SIG-M5 treated with dmso at 0.1 percent for 504 hours (cell line): ENCODE measurements around the gene PIGS.
"Not testable (repeated sequence)": the region's sequence is repeated elsewhere in the genome, so short reads cannot be mapped to it uniquely, and the experiment has no call there.

Source experiments
- DNase-seq: peaks from one replicate; lab custom pipeline; 2025; ENCODE audit not compliant: unreplicated experiment; lab: John Stamatoyannopoulos, UW

The PIGS gene

DNA sequence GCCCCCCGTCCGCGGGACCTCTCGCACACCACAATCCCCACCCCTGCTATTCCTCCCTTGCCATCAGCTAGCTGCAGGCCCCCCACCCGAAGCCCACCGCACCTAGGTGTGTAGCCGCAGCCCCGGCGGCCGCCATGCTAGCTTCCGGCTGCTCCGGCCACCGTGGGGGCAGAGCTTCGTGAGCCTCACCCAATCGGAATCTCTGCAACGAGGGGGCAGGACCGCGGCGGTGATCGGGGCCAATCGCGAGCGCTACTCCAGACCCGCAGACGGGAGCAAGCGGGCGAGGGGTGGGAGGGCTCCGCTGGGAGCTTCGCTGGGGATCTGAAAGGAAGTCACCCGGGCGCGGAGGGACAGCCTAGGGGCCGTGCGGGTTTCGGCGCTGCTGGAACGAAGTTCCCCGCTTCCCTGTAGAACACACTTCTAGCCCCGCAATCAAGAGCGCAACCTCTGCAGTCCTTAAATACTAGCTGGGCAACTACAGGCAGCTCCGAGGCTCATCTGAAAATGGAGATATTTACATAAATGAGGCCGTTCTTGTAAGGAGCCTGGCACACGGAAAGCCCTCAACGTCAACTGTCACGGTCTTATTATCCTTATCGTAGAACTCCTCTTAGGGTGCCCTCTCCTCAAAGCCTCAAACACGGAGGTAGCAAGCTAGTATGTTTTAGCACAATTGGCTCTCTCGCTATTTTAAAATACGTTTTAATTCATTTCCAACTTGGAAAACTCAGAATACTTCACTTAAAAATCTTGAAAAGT lies at the start of gene PIGS:
TSS of gene PIGS (minus strand) at position 164 of the 762 bp plus-strand sequence. CDS start at position 136, 28 bp downstream.
- DNase-seq = peak; percentile 96

DNA sequence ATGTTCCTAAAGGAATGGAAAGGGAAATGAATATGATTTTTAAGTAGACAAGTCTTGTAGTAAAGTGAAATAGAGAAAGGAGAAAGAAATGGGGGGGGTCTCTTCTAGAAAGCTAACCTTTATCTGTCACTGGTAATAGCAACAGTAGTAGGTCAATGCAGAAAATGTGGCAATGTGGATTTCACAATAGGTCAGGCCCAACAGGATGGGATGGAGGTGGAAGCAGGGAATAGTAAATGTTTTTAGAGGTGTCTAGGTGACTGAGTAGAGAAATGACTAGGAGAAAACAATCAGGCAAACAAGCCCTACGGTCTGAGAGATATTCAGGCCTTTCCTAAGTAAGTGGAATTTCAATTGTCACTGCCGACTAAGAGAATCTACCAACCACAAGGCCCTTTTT lies 48.7 kb upstream of the PIGS start:
- DNase-seq = no peak

DNA sequence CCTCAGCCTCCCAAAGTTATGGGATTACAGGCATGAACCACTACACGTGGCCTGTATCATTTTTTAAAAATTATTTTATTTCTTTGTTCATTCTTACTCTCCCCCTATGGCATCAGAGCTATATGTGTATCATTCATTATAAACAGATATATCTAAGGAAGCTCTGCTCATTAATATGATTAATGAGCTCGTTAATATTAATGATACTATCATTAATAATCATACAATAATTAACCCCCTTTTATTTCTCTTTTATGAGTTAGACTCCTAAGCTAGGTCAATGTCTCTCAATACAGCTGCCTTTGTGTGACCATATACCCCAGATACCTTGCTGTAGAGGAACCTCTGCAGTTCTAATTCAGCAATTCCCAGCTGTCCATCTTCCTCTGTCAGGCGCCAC lies 47.1 kb upstream of the PIGS start:
- no peak for DNase-seq

DNA sequence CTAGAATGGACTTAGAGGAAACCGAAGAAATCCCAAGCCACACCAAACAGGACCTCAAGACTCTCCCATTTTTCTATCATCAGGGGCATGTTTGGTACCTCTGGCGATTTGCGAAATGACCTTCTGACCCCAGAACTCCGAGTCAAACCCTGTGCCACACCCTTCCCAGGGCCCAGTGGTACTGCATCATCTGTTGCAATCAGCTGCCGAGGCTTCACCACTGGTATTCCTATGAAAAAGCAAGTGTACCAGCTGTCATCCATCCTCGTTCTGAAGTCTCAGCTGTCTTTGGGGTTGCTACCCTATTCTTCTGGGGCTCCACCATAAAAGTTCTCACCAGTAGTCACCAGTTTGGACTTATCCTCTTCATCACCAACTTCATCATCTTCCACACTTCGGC lies 45.0 kb upstream of the PIGS start:
- DNase-seq = no peak

DNA sequence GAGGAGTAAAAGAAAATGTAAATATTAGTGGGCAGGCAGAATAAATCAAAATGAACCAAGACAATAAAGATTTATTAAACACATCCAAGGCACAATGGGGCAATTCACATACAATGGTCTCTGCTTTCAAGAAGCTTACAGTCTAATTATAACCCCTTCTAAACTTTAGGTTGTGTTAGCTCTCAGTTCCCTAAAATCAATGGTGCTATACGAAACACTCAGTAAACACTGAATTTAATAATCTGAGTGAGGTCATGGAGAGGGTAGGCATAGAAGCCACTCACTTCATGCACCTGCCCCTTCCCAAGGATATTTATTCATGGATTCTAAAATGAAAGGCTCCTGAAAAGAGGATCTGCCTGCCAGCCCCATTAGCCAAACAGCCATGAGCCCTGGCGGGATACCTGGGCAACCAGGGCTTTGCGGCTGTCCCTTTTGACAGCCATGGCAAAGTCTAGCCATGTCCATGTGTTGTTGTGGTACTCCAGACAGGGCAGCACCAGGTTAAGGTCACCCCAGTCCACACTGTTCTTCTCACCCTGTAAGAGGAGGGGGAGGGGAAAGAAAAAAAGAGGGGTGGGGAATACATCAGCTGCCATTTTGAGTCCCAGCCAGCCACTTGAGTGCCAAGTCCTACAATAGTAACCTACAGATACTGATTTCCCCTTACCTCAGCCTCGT lies 44.1 kb upstream of the PIGS start:
- DNase-seq = peak; percentile 11

DNA sequence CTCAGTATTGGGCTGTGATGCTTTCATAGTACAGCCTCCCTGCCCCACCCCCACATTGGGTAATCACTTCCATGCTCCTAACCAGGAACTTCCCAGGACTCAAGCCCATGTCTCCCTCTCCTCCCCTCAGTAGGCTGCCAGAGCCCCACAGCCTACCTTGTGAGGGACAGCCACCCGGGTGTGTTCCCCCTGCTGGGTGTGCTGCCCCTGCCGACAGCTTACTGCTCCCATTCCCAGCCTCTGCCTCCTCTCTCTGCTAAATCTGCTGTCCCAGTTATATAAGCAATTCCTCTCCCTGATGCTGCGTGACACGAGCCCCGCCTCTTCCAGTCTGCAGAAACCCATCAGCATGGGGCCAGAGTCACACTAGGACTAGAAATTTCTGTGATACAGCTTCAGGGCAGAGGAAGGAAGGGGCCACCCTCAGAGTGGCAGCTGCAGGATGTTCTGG lies 42.6 kb upstream of the PIGS start, which contains the start of gene RSKR:
TSS of gene RSKR (minus strand) at position 255 of the 451 bp plus-strand sequence. CDS start at position 231, 24 bp downstream.
- no peak for DNase-seq

DNA sequence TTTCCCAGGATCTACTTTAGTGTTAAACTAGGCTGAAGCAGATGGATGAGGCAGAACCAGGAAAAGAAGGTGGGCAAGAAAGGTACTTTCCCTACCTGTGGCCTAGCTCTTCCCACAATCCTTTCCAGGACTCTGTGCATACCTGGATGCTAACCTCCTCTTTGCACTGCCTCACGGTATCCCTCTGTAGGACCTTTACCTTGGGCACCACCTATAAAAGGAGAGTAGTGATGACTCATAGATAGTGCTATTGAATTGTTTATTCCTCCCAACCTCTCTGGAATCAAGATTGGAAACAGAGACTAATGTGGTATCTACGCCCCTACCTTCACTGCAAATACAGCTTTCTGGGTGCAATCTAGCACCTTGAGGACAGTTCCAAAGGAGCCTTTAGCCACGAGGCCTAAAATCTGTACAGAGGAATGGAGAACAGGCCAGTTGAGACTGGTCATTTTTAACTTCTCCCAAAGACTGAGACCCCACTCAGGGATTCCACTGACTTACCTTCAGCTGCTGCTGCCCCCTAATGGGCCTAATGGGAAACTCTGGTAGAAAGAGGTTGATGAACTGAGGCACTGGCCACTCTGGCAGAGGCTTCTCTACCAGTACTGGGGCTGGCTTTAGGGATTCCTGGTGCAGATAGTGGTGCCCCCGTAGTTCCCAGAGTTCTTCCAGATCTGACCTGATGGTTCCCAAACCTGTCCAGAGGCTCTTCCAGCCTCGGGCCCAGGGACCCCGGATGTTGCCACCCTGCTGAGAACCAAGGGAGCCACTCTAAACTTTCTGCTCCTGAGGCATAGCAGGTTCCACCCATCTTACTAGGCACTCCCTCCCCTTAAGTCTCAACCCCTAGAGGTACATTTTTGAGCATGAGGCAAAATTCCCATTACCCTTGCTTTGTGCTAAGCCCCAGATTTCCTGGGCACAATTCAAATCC lies 41.9 kb upstream of the PIGS start:
- peak; percentile 46 for DNase-seq

DNA sequence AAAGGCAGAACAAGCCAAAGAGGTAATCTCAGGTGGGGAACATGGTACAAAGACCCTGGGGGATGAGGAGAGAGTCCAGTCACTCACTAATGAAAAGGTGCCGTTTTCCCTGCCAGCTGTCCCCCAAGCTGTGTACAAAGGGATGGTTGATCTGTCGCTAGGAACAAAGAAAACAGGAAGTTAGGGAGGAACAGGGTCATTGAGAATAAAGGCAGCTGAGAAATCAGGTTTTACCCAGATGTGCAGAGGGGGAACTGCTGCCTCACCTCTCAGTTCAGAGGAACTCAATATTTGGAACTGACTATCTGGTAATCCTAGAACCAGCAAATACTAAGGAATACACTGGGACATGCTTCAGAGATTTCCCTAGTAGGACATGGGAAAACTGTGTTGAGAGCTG lies 41.2 kb upstream of the PIGS start:
- DNase-seq = no peak

DNA sequence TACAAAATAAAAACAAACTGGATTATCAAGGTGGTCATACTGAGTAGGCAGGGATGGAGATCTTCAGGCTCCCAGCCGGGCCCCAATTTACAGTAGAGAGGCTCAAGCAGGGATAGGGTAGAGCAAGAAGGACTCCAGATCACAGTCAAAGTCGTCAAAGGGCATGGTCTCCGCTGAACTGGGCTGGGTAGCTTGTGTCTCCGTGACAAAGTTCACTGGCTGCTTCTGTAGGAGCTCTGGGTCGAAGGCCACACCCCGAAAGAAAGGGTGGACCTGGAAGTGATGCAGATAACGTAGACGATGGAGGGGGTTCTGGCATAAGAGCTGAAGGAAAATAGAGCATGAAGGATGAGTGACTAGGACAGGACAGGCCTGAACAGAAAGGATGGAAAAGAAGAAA lies 39.1 kb upstream of the PIGS start:
- no peak for DNase-seq

DNA sequence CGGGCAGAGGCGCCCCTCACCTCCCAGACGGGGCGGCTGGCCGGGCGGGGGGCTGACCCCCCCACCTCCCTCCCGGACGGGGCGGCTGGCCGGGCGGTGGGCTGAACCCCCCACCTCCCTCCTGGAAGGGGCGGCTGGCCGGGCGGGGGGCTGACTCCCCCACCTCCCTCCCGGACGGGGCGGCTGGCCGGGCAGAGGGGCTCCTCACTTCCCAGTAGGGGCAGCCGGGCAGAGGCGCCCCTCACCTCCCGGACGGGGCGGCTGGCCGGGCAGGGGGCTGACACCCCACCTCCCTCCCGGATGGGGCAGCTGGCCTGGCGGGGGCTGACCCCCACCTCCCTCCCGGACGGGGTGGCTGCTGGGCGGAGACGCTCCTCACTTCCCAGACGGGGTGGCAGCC lies 32.7 kb upstream of the PIGS start:
- DNase-seq = not testable (repeated sequence)

DNA sequence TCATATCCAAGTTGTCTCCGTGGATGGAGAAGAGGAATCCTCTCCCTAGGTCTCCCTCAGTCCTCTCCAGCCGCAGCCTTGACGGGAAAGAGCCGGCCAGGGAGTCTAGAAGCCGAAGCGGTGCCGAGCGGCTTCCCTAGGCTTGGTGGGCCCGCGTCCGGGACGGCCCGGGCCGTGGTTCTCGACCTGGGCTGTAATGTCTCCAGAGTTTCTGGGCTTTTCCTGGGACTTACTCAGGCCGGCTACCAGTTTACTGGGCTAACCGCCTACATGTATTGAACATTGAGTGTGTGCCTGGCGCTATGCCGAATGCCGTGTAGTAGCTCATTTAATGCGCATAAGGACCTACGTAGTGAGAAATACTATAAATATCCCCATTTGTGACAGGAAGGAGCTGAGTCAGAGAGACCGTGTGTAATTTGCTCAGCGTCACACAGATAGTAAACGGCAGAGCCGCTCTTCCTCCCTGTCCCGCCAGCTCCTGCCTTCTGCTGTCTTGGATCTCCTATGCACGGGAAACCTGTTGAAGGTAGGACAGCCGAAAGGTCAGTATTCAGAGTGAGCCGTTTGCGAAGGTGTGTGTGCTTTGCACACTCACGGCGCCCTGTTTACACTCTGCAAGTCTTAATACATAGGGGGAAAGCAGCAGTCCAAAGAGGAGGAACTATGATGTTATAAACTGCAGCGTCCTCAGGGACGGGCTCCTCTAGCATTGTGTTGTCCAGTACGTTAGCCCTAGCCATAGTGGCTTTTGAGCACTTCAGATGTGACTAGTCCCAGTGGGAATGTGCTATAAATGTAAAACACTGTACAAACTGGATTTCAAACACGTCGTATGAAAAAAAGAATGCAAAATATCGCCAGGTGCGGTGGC lies 28.2 kb upstream of the PIGS start:
- DNase-seq = peak; percentile 94

DNA sequence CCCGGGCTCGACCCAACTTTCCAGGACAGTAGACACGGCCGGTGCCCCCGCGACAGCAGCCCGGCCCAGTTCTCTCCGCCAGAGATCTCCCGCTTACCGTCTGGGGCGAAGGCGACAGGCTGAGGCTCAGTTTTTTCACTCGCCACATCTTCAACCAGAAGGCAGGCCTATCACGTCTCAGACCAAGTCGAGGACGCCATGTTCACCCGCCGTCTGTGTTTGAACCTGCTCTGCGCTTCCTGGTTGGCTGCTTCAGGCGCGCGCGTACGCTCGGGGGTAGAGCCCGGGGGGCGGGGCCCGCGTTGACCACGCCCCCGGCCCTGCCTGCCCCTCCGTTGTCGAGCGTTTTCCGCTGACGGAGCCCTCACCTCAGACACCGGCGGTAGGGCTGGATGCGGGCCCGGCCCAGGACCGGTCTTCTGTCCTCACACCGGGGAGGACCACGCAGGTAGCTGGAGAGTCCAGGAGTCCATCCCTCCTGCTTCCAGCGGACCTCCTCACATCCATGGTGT lies 27.5 kb upstream of the PIGS start, which contains the start of gene SPAG5:
TSS of gene SPAG5 (minus strand) at position 227 of the 512 bp plus-strand sequence. CDS start at position 148, 79 bp downstream.
- peak; percentile 91 for DNase-seq

DNA sequence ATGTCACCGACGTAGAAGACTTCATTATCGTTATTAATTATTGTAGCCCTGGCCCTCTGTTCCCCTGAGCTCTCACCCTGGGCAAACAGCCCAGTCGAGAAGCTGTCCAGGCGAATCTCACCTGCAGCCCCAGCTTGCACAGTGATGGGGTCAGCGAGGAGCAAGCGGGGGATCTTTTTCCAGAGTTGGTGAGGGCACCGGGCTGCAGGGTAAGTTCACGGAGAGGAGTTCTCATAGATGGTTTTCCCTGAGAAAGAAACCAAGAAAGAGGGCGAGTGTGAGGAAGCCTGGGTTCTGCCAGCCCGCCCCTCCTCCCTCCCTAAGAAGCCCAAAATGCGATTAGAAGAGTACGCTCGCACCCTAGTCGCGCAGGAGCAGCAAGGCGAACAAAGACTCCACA lies 27.1 kb upstream of the PIGS start:
- no peak for DNase-seq

DNA sequence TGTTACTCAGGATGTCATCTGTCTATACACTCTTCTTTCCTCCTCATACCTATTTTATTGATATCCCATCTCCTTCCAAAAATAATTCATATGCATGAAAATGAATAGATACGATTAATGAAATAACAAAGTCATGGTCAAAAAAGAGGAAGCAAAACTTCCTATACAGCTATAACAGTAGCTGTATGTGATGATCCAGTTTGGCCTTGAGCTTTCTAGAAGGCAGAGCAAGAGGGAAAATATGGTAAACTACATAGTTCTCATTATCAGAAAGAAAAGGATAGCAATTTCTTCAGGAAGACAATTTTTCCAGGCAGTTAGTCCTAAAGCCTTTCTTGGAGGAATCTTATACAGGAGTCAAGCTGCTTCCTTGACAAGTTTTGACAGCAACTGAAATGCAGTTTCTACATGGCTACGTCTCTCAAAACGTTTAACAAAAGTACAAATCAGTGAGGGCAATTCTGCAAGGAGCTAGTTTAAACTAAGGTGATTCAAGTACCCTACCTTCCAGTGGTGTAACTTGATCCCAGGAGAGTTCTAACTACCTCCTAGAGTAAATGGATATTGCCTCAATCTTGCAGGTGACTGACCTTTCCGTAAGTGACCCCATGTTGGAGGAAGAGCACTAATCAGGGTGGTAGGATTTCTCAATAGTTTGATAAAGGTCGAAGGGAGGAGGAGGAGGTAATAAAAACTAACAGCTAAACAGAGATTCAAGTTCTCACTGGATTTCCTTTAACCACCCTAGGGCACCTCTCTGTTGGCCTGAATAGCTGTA lies 26.5 kb upstream of the PIGS start:
- peak; percentile 31 for DNase-seq

DNA sequence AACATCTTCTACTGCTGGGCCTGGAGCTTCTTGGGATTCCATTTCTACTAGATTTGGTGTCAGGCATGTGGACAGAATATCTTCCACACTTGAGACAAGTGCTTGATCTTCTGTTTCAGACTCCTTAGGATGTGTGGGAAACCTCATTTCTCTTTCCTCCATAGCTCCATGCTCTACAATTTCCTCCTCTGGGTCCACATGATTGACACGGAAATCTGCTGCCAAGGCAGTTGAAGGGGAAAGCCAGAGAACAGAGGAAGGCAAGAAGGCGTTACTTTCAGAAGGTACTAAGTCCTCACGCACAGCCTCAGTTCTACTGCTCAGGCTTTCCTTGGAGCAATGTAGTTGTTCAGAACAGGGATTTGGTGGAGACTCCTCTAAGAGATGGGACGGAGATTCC lies 20.9 kb upstream of the PIGS start:
- DNase-seq = no peak

DNA sequence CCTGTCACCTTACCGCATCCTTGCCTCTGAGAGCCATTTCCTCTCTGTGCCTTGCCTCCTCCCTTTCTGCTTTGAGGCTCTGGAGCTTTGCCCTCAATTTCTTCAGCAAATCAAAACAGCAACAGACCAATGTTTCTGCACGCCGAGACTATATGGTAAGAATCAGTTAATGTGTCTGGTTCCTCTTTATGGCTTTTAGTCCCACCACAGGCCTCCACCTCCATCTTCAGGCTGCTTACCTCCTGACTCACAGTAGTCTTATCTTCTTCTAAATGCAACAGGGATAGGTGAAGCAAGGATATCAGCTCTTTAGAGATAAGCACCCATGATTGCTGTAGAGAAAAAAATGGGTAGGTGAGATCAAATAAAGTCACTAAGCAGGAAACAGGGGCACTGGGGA lies 14.5 kb upstream of the PIGS start:
- DNase-seq = no peak

DNA sequence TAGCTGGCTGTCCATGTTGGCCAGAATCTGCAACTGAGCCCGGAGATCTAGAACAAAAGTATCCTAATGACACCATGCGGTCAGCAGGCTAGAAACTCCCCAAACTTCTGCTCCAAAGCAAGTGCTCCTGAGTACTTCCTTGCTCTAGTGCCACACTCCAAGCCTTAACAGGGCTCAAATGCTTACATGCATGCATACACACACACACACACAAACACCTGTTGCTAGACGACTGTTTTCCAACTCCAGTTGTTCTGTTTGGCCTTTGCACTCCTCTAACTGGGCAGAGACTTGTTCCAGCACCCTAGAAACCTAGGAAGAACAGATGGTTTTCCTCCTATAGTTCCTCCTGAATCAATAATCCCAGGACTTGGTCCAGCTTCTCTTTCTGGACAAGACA lies 13.1 kb upstream of the PIGS start:
- DNase-seq = no peak

DNA sequence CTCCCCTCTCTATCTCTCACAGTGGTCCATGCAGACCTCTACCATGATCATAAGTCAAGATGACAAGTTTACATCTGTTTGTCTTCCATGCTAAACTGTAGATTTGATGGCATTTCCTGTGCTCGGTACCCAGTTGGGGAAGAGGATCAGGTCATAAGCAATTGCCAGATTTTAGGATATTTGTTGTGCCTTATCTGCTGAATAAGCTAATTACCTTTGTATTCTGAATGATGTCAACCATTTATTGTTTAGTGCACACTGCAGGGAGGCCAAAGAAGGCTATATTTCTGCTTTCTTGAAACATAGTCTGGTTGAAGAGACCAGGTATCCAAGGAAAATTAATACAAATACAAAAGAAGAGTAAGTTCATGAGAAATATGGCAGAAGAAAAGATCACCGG lies 11.2 kb upstream of the PIGS start:
- DNase-seq = no peak

DNA sequence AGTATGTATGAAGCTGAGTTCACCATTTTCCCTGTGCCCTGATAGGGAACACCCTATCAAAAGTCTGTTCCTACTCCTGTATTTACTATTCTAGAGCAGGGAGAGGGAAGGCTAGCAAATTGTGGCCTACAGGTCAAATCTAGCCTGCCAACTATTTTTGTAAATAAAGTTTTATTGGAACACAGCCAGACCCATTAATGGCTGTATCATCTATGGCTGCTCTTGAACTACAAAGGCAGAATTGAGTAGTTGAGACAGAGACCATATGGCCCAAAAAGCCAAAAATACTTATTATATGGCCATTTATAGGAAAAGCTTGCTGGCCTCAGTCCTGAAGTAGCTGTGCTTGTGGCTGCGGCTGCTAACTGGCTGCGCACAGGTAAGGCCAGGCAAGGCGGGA lies 9.6 kb upstream of the PIGS start:
- DNase-seq = no peak
